Prostate gland (tissue), 2 donors: ENCODE data around the gene ZMPSTE24.

ENCODE experiments used
- CTCF ChIP-seq, 4 experiments: fragments of 200-600 bp in 2 of 4; fragments of 450-650 bp in 2 of 4; sonication (generic) in 2 of 4; IDR thresholded peaks; 1 replicate in 3 of 4; 2 replicates in 1 of 4; pipeline ENCODE4 v1.5.1; 2016 to 2019; ENCODE audit warnings: antibody characterized with exemption in 4 of 4, mild to moderate bottlenecking in 2 of 4, moderate library complexity in 2 of 4
- POLR2A ChIP-seq: fragments of 450-650 bp; IDR thresholded peaks from one replicate; pipeline ENCODE4 v1.6.1; 2016; ENCODE audit warnings: antibody characterized with exemption, mild to moderate bottlenecking
- POLR2AphosphoS5 ChIP-seq: sonication (generic); formaldehyde crosslinking; IDR thresholded peaks from one replicate; pipeline ENCODE4 v1.6.1; 2017; ENCODE audit warnings: antibody characterized with exemption

GRCh38 chr1:40258445-40258769 is 371 bp downstream of the ZMPSTE24 start:
- no peak for TF ChIP-seq CTCF (IDR thresholded peaks at IDR 0.05)
- TF ChIP-seq POLR2A, result no peak
- no peak for TF ChIP-seq POLR2AphosphoS5
